Kidney epithelial cell (primary cell): ENCODE measurements around the gene ETV6. TPM values are rescaled to one million over a fixed set of nuclear protein-coding genes. Genes with fewer than 3 reads are reported as not detected.

ENCODE experiments used
- DNase-seq: peaks from one replicate; pipeline ENCODE4 v3.0.0-alpha.2; 2010; ENCODE audit warnings: low read depth
- H3K27me3 ChIP-seq: 2 replicates; pipeline ENCODE4 v1.6.0; 2011; ENCODE audit warnings: low read length; ENCODE audit not compliant: control insufficient read depth, insufficient read depth
- H3K36me3 ChIP-seq: 2 replicates; pipeline ENCODE4 v1.5.1; 2011; ENCODE audit warnings: low read length; ENCODE audit not compliant: control insufficient read depth, insufficient read depth
- H3K4me3 ChIP-seq: 2 replicates; pipeline ENCODE4 v1.5.1; 2011; ENCODE audit warnings: low read depth, mild to moderate bottlenecking, control low read depth, low read length
- total RNA-seq: library from RNA; depleted of rRNA; stranded (reverse); fragments of >200 nt; gene quantifications from 2 replicates; pipeline ENCODE4 v1.2.3, GENCODE V29; 2015
- TF ChIP-seq, protein P1 (sequence below): IDR thresholded peaks from 2 replicates; pipeline ENCODE4 v1.5.1; 2011; ENCODE audit warnings: mild to moderate bottlenecking, moderate library complexity, low read length, control low read depth, inconsistent platforms; ENCODE audit not compliant: insufficient read depth, poor library complexity, severe bottlenecking

The ETV6 gene
- total RNA-seq, 1 donor from 2014 or later = 17.6 TPM

DNA sequence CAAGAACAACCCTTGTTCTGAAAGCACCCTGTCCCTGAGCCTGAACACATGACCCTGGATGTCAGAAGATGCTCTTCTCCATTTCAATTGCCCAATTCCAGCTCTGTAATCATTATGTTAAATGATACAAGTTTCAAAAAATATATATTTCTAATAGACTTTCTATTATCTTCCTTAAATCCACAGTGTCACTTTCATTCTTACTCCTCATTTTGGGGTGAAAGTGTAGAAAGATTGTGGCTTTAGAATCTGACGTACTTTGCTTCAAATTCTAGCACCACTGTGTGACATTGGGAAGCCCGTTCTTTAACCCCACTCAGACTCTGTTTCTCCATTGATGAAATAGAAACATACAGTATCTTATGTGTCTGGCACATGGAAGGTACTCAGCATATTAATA lies 83.2 kb downstream of the ETV6 start:
- TF ChIP-seq, protein P1, sequence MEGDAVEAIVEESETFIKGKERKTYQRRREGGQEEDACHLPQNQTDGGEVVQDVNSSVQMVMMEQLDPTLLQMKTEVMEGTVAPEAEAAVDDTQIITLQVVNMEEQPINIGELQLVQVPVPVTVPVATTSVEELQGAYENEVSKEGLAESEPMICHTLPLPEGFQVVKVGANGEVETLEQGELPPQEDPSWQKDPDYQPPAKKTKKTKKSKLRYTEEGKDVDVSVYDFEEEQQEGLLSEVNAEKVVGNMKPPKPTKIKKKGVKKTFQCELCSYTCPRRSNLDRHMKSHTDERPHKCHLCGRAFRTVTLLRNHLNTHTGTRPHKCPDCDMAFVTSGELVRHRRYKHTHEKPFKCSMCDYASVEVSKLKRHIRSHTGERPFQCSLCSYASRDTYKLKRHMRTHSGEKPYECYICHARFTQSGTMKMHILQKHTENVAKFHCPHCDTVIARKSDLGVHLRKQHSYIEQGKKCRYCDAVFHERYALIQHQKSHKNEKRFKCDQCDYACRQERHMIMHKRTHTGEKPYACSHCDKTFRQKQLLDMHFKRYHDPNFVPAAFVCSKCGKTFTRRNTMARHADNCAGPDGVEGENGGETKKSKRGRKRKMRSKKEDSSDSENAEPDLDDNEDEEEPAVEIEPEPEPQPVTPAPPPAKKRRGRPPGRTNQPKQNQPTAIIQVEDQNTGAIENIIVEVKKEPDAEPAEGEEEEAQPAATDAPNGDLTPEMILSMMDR = no peak
- DNase-seq = no peak
- Histone ChIP-seq H3K27me3 (no peaks in the 10 kb centered on the region), H3K36me3 (no peaks in the 10 kb centered on the region), H3K4me3 (no peak overlapping the region)

DNA sequence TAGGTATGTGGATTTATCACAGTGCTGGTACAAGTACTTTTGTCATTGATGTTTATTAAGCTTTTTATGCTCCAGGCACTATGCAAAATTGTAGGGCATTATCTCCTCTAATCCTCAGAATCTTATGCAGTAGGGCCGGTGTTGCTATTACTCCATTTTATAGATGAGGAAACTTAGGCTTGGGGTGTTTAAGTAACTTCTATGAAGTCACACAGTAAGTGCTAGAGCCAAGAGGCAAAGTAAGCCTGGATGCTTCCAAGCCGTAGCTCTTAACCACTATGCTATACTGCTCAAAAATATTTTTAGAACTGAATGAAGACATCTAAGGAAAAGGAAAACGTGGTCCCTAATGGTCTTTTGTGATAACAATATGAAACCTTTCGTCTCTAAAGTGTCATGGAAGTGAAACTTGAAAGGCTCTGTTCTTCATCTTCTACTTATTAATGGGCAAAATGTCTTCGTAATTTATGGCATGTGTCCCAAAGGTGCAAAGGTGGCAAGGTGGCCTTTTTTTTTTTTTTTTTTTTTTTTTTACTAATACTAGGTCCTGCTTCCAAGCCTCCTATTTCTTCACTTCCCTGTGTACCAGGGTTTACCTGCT lies 85.2 kb downstream of the ETV6 start:
- Histone ChIP-seq H3K4me3 (no peak overlapping the region), H3K27me3 (no peaks in the 10 kb centered on the region), H3K36me3 (no peaks in the 10 kb centered on the region)
- TF ChIP-seq, protein P1 = no peak
- DNase-seq = no peak

DNA sequence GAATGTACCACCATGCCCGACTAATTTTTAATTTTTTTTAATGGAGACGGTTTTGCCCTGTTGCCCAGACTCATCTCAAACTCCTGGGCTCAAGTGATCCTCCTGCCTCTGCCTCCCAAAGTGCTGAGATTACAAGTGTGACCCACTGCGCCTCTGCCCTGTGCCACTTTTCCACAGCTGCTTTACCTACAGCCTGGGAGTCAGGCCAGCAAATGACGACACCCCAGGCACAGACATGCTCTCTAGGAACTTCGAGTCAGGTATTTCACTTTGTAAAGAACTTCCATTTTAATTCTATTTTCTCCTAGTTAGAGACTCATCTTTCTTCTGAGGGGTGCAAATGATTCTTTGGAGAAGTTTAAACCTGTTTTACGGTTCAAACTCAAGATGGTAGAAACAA lies 89.0 kb downstream of the ETV6 start:
- no peak for DNase-seq
- H3K27me3 ChIP-seq = no peaks in the 10 kb centered on the region
- TF ChIP-seq, protein P1 = no peak
- no peaks in the 10 kb centered on the region for H3K36me3 ChIP-seq
- no peak overlapping the region for H3K4me3 ChIP-seq

DNA sequence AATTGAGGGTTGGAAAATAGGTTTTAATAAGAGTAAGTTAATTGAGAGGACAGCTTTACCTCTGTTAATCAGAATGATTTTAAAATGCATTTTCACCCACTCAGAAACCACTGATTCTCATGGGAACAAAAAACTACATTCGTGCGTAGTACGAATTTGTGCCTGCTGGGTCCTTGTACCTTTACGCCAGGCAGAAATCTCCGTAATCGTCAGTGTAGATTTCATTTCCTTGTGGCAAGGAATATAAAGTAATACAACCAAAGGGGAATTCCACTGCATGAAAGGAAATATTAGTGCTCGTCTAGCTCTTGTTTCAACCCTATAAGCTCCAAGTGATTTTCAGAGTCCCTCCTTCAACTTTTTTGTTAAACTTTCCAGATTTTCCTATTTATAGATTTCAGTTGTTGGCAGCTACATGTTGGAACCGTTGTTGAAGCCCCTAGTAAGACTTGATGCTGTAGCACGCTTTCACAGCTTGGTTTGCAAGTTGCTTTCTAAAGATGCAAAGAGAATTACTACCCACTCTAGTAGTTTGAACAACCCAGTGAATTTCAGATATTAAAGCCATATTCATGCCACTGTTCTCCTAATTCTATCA lies 90.6 kb downstream of the ETV6 start:
- DNase-seq = no peak
- TF ChIP-seq, protein P1 = no peak
- H3K27me3 ChIP-seq = no peaks in the 10 kb centered on the region
- H3K4me3 ChIP-seq = no peak overlapping the region
- H3K36me3 ChIP-seq = no peaks in the 10 kb centered on the region

DNA sequence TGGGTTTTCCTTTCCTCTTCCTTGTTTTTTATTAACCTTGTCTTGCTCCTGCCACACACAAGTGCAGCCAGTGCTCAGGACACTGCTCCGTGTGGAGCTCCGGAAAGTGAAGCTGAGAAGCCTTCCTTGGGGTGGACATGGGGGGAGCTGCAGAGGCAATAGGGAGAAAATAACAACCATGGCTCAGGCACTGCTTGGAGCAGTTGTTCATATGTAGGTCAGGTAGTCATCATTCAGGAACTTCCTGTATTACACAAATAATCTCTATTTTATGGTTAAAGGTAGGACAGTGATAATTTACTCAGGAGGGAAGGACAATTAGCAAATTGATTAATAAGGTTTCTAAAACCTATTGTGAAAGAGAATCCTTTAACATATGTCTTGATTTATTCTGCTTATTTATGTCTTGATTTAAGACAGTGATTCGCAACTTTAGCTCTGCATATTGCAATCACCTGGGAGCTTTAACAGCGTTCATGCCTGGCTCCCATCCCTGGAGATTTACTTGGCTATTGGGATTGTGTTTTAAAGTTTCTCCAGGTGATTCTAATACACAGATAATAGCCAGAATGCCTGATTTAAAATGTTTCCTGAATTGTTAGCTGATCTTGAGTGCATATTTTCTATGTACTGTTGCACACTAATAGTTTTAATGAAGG lies 92.1 kb downstream of the ETV6 start:
- no peaks in the 10 kb centered on the region for H3K27me3 ChIP-seq
- TF ChIP-seq, protein P1 = no peak
- no peak overlapping the region for H3K4me3 ChIP-seq
- no peak for DNase-seq
- no peaks in the 10 kb centered on the region for H3K36me3 ChIP-seq
